Dedifferentiated amniotic fluid mesenchymal stem cell (primary cell): Measurements from ENCODE around the gene CUEDC2.
A peak's percentile ranks its signal among the peaks of the same experiment; 100 is the strongest.

ENCODE experiments used
- DNase-seq: peaks from one replicate; pipeline ENCODE4 v3.0.0-alpha.2; 2016; ENCODE audit errors: extremely low spot score

CUEDC2 gene

GRCh38 chr10:102396730-102397151 lies 35.6 kb downstream of the CUEDC2 start:
- DNase-seq = no peak

GRCh38 chr10:102396317-102396650 lies 36.1 kb downstream of the CUEDC2 start:
- no peak for DNase-seq

- DNase-seq = peak; percentile 86
These were observed 36.7 kb downstream of the CUEDC2 start, which contains the start of gene NFKB2 for GRCh38 chr10:102395400-102396316. TSS of gene NFKB2 (plus strand) at chr10:102395705. CDS start at chr10:102395960, 255 bp downstream.

GRCh38 chr10:102394801-102395399 lies 37.5 kb downstream of the CUEDC2 start:
- peak; percentile 18 for DNase-seq

GRCh38 chr10:102394079-102394800 lies 38.1 kb downstream of the CUEDC2 start:
- peak; percentile 92 for DNase-seq

- DNase-seq = no peak
These were observed 38.8 kb downstream of the CUEDC2 start for GRCh38 chr10:102393411-102394078.

GRCh38 chr10:102392306-102392705 lies 40.1 kb downstream of the CUEDC2 start:
- DNase-seq = no peak

- DNase-seq = no peak
These were observed 42.5 kb downstream of the CUEDC2 start for GRCh38 chr10:102389894-102390293.

- no peak for DNase-seq
These were observed 47.6 kb downstream of the CUEDC2 start for GRCh38 chr10:102384606-102385429.

GRCh38 chr10:102384053-102384452 lies 48.3 kb downstream of the CUEDC2 start:
- DNase-seq = no peak

- no peak for DNase-seq
These were observed 49.5 kb downstream of the CUEDC2 start for GRCh38 chr10:102382871-102383270.

GRCh38 chr10:102381983-102382382 lies 50.4 kb downstream of the CUEDC2 start:
- DNase-seq = no peak

- DNase-seq = no peak
These were observed 53.0 kb downstream of the CUEDC2 start for GRCh38 chr10:102379383-102379782.

GRCh38 chr10:102376901-102377300 lies 55.5 kb downstream of the CUEDC2 start:
- no peak for DNase-seq

GRCh38 chr10:102375867-102376266 lies 56.5 kb downstream of the CUEDC2 start:
- DNase-seq = no peak

- DNase-seq = no peak
These were observed 57.1 kb downstream of the CUEDC2 start for GRCh38 chr10:102375250-102375649.
